DOHH2 (cell line): Measurements from ENCODE around the gene CCDC38.

Experiments used
- H3F3A ChIP-seq: fragments of 200-600 bp; sonication (generic), shearing (Covaris generic); 2 replicates; pipeline ENCODE4 v1.6.0; 2016; ENCODE audit warnings: antibody characterized with exemption, mild to moderate bottlenecking; ENCODE audit not compliant: control insufficient read depth, insufficient read depth
- H3K27ac ChIP-seq: fragments of 200-600 bp; sonication (generic); 2 replicates; pipeline ENCODE4 v1.5.1; 2014; ENCODE audit warnings: low read depth, mild to moderate bottlenecking, low read length, moderate library complexity
- H3K27me3 ChIP-seq: fragments of 200-600 bp; sonication (generic); 2 replicates; pipeline ENCODE4 v1.6.1; 2014; ENCODE audit warnings: mild to moderate bottlenecking, low read length, mixed read lengths; ENCODE audit not compliant: control insufficient read depth
- H3K36me3 ChIP-seq: fragments of 200-600 bp; sonication (generic); 2 replicates; pipeline ENCODE4 v1.6.1; 2014; ENCODE audit warnings: mild to moderate bottlenecking, low read length, moderate library complexity, mixed read lengths; ENCODE audit not compliant: control insufficient read depth
- H3K4me1 ChIP-seq: fragments of 200-600 bp; sonication (generic); 2 replicates; pipeline ENCODE4 v1.6.1; 2014; ENCODE audit warnings: mild to moderate bottlenecking, low read length, mixed read lengths; ENCODE audit not compliant: control insufficient read depth
- H3K4me2 ChIP-seq: fragments of 200-600 bp; sonication (generic); 2 replicates; pipeline ENCODE4 v1.6.0; 2014; ENCODE audit warnings: mild to moderate bottlenecking, low read length, moderate library complexity
- H3K4me3 ChIP-seq: fragments of 200-600 bp; sonication (generic); 2 replicates; pipeline ENCODE4 v1.5.1; 2014; ENCODE audit warnings: mild to moderate bottlenecking, low read length, mixed read lengths
- H3K79me2 ChIP-seq: fragments of 200-600 bp; sonication (generic); 2 replicates; pipeline ENCODE4 v1.6.1; 2014; ENCODE audit warnings: mild to moderate bottlenecking, low read length, mixed read lengths; ENCODE audit not compliant: control insufficient read depth
- H3K9me2 ChIP-seq: fragments of 200-600 bp; sonication (generic); replicated peaks from 2 replicates; pipeline ENCODE4 v1.6.1; 2014; ENCODE audit warnings: mild to moderate bottlenecking, low read length, mixed read lengths; ENCODE audit not compliant: control insufficient read depth
- H3K9me3 ChIP-seq: fragments of 200-600 bp; sonication (generic); 2 replicates; pipeline ENCODE4 v1.6.1; 2014; ENCODE audit warnings: antibody characterized with exemption, low read length, mixed read lengths; ENCODE audit not compliant: control insufficient read depth, insufficient read depth
- H4K20me1 ChIP-seq: fragments of 200-600 bp; sonication (generic); 2 replicates; pipeline ENCODE4 v1.6.0; 2014; ENCODE audit warnings: low read depth, mild to moderate bottlenecking, antibody characterized with exemption, low read length, moderate library complexity; ENCODE audit not compliant: control insufficient read depth, insufficient read depth
- CTCF ChIP-seq: fragments of 200-600 bp; sonication (generic); IDR thresholded peaks from one replicate; pipeline ENCODE4 v1.5.1; 2014; ENCODE audit warnings: antibody characterized with exemption, mild to moderate bottlenecking, low read depth, low read length; ENCODE audit not compliant: poor library complexity, severe bottlenecking
- EZH2phosphoT487 ChIP-seq: fragments of 200-600 bp; sonication (generic); IDR thresholded peaks from 2 replicates; pipeline ENCODE4 v1.6.1; 2017; ENCODE audit warnings: borderline replicate concordance, mild to moderate bottlenecking, antibody characterized with exemption, low read length, moderate library complexity, mixed read lengths

Gene CCDC38

GRCh38 chr12:95829395-95829794 lies 113.0 kb downstream of the CCDC38 start:
- no peaks in the 10 kb centered on the region for H3K79me2 ChIP-seq
- no peak overlapping the region for H3K4me2 ChIP-seq
- TF ChIP-seq EZH2phosphoT487 (no peak), CTCF (no peak)
- H4K20me1 ChIP-seq: no peaks in the 10 kb centered on the region
- no peak overlapping the region for H3K27ac ChIP-seq
- peaks cover 26% of the 10 kb centered on the region for H3K27me3 ChIP-seq
- no peaks in the 10 kb centered on the region for H3F3A ChIP-seq
- H3K9me3 ChIP-seq: no peaks in the 10 kb centered on the region
- no peaks in the 10 kb centered on the region for H3K9me2 ChIP-seq
- H3K4me3 ChIP-seq: no peak overlapping the region
- no peaks in the 10 kb centered on the region for H3K36me3 ChIP-seq
- no peaks in the 10 kb centered on the region for H3K4me1 ChIP-seq

GRCh38 chr12:95820096-95820703 lies 122.2 kb downstream of the CCDC38 start:
- peaks cover 21% of the 10 kb centered on the region for H3K27me3 ChIP-seq
- no peaks in the 10 kb centered on the region for H4K20me1 ChIP-seq
- H3K4me3 ChIP-seq: no peak overlapping the region

More at GRCh38 chr12:95820096-95820703, 122.2 kb downstream of the CCDC38 start:
- Histone ChIP-seq H3K36me3 (no peaks in the 10 kb centered on the region), H3K79me2 (no peaks in the 10 kb centered on the region), H3K9me3 (no peaks in the 10 kb centered on the region), H3F3A (no peaks in the 10 kb centered on the region), H3K9me2 (no peaks in the 10 kb centered on the region), H3K27ac (no peak overlapping the region), H3K4me1 (no peaks in the 10 kb centered on the region), H3K4me2 (no peak overlapping the region)
- TF ChIP-seq EZH2phosphoT487 (no peak), CTCF (no peak)
